CD14-positive monocyte (primary cell): Measurements from ENCODE around the gene TGFBR1. TPM values are rescaled to one million over a fixed set of nuclear protein-coding genes. Genes with fewer than 3 reads are reported as not detected.

ENCODE experiments used
- DNase-seq, 3 donors: peaks; one replicate each; pipeline ENCODE4 v3.0.0-alpha.2; 2011 to 2022
- H2AFZ ChIP-seq: 2 replicates; pipeline ENCODE4 v1.6.0; 2012; ENCODE audit warnings: mild to moderate bottlenecking, low read depth, low read length, inconsistent platforms; ENCODE audit not compliant: insufficient read depth, poor library complexity, severe bottlenecking
- H3K27ac ChIP-seq, 2 donors: 1 replicate in 1 of 2; 2 replicates in 1 of 2; pipeline ENCODE4 v1.5.1; 2012 to 2013; ENCODE audit warnings: low read length in 2 of 2, control low read depth in 1 of 2, inconsistent platforms in 1 of 2, low read depth in 1 of 2, mild to moderate bottlenecking in 1 of 2
- H3K27me3 ChIP-seq, 2 donors: one replicate each; pipeline versions ENCODE4 v1.6.0 to v1.6.1; 2011 to 2013; ENCODE audit warnings: low read length in 2 of 2; ENCODE audit not compliant: control insufficient read depth in 2 of 2, insufficient read depth in 2 of 2
- H3K36me3 ChIP-seq, 2 donors: replicated peaks in 1 of 2; 1 replicate in 1 of 2; 2 replicates in 1 of 2; pipeline versions ENCODE4 v1.5.1 to v1.6.1; 2012 to 2013; ENCODE audit warnings: low read length in 2 of 2, control low read depth in 1 of 2, inconsistent platforms in 1 of 2, mild to moderate bottlenecking in 1 of 2; ENCODE audit not compliant: insufficient read depth in 2 of 2, control insufficient read depth in 1 of 2
- H3K4me1 ChIP-seq, 2 donors: 1 replicate in 1 of 2; 2 replicates in 1 of 2; pipeline versions ENCODE4 v1.5.1 to v1.6.1; 2012 to 2013; ENCODE audit warnings: low read length in 2 of 2, control low read depth in 1 of 2, inconsistent platforms in 1 of 2, mild to moderate bottlenecking in 1 of 2, moderate library complexity in 1 of 2; ENCODE audit not compliant: insufficient read depth in 2 of 2, control insufficient read depth in 1 of 2
- H3K4me2 ChIP-seq: replicated peaks from 2 replicates; pipeline ENCODE3; 2012; ENCODE audit warnings: low read length, moderate library complexity, mild to moderate bottlenecking; ENCODE audit not compliant: poor library complexity, severe bottlenecking; ENCODE audit errors: extremely low read depth
- H3K4me3 ChIP-seq, 3 experiments: fragments of 200-600 bp in 1 of 3; sonication (generic) in 1 of 3; replicated peaks in 1 of 3; 1 replicate in 2 of 3; 2 replicates in 1 of 3; pipeline ENCODE4 v1.5.1; 2011 to 2013; ENCODE audit warnings: low read length in 3 of 3, mild to moderate bottlenecking in 3 of 3, control low read depth in 2 of 3, low read depth in 2 of 3, inconsistent platforms in 1 of 3, moderate library complexity in 1 of 3
- H3K79me2 ChIP-seq: 2 replicates; pipeline ENCODE4 v1.6.0; 2012; ENCODE audit warnings: mild to moderate bottlenecking, control low read depth, inconsistent platforms, low read length, moderate library complexity; ENCODE audit not compliant: insufficient read depth
- H3K9ac ChIP-seq: 2 replicates; pipeline ENCODE4 v1.6.0; 2017; ENCODE audit warnings: low read length, mild to moderate bottlenecking; ENCODE audit not compliant: insufficient read depth, poor library complexity, severe bottlenecking
- H3K9me3 ChIP-seq, 2 donors: replicated peaks in 1 of 2; 1 replicate in 1 of 2; 2 replicates in 1 of 2; pipeline versions ENCODE4 v1.5.1 to v1.6.1; 2012 to 2013; ENCODE audit warnings: low read length in 2 of 2, control low read depth in 1 of 2; ENCODE audit not compliant: control insufficient read depth in 1 of 2, insufficient read depth in 1 of 2
- H4K20me1 ChIP-seq: 2 replicates; pipeline ENCODE4 v1.6.0; 2012; ENCODE audit warnings: mild to moderate bottlenecking, low read length, control low read depth, moderate library complexity; ENCODE audit not compliant: insufficient read depth
- H3K27ac Mint-ChIP-seq, 7 donors: one replicate each; pipeline ENCODE4 v1.8.0; 2020; ENCODE audit warnings: mild to moderate bottlenecking in 7 of 7, mixed read lengths in 7 of 7, moderate library complexity in 6 of 7, inconsistent platforms in 2 of 7
- H3K27me3 Mint-ChIP-seq, 3 donors: one replicate each; pipeline ENCODE4 v1.8.0; 2021 to 2022; ENCODE audit warnings: low read depth in 3 of 3, mild to moderate bottlenecking in 3 of 3, mixed read lengths in 3 of 3, moderate library complexity in 3 of 3, inconsistent platforms in 1 of 3
- H3K36me3 Mint-ChIP-seq, 2 donors: one replicate each; pipeline ENCODE4 v1.8.0; 2020; ENCODE audit warnings: mixed read lengths in 2 of 2, inconsistent platforms in 1 of 2, mild to moderate bottlenecking in 1 of 2
- H3K4me1 Mint-ChIP-seq: one replicate; pipeline ENCODE4 v1.8.0; 2020; ENCODE audit warnings: mild to moderate bottlenecking, mixed read lengths
- H3K4me3 Mint-ChIP-seq, 2 donors: one replicate each; pipeline ENCODE4 v1.8.0; 2020; ENCODE audit warnings: mild to moderate bottlenecking in 2 of 2, mixed read lengths in 2 of 2, moderate library complexity in 1 of 2
- H3K9me3 Mint-ChIP-seq, 7 donors: one replicate each; pipeline ENCODE4 v1.8.0; 2020 to 2022; ENCODE audit warnings: mixed read lengths in 7 of 7, mild to moderate bottlenecking in 6 of 7, moderate library complexity in 6 of 7, inconsistent platforms in 2 of 7
- WGBS: methylation state at CpG from one replicate; pipeline ENCODE4 v1.1.5; 2013; ENCODE audit warnings: missing lambda C conversion rate; ENCODE audit not compliant: insufficient coverage; 5-methylcytosine and 5-hydroxymethylcytosine counted together
- intact Hi-C, 2 donors: fragments of 100-400 bp; cut with micrococcal nuclease; formaldehyde crosslinking; loops; one replicate each; pipeline versions ENCODE4 v1.15.0 to v1.15.1; 2023
- polyA minus RNA-seq: library from RNA; depleted of rRNA, polyadenylated mRNA; stranded (reverse); fragments of >200 nt; gene quantifications from 2 replicates; pipeline ENCODE4 v1.2.3, GENCODE V29; 2012
- polyA plus RNA-seq, 3 donors: library from polyadenylated mRNA; depleted of rRNA in 1 of 3; unstranded in 2 of 3; stranded (reverse) in 1 of 3; fragments of 300-500 nt in 2 of 3; fragments of >200 nt in 1 of 3; fragmentation: Illumina TruSeq in 2 of 3; gene quantifications; 1 replicate in 2 of 3; 2 replicates in 1 of 3; pipeline ENCODE4 v1.2.3, GENCODE V29; 2012 to 2021
- total RNA-seq, 12 experiments: library from RNA in 1 of 12; stranded (reverse) in 1 of 12; fragments of 120-200 nt in 1 of 12; gene quantifications; one replicate each; pipeline ENCODE4 v1.2.4 and lab custom pipeline; 2013 to 2026; ENCODE audit warnings: mixed read lengths in 6 of 12, inconsistent platforms in 1 of 12
- TF ChIP-seq, protein P1 (sequence below): fragments of 200-600 bp; IDR thresholded peaks from one replicate; pipeline ENCODE4 v1.8.0; 2022; ENCODE audit warnings: antibody characterized with exemption, mild to moderate bottlenecking

TGFBR1 gene
- 23.2 TPM for total RNA-seq (2013)
- polyA plus RNA-seq (10 to 100 TPM; 10.7 to 26.8 (median 25.0) TPM), polyA minus RNA-seq (6.2 and 14.7 TPM in 2 replicates), total RNA-seq (lab: John Stamatoyannopoulos, UW) (103 to 822 (median 300) reads per million in 11 experiments)

DNA sequence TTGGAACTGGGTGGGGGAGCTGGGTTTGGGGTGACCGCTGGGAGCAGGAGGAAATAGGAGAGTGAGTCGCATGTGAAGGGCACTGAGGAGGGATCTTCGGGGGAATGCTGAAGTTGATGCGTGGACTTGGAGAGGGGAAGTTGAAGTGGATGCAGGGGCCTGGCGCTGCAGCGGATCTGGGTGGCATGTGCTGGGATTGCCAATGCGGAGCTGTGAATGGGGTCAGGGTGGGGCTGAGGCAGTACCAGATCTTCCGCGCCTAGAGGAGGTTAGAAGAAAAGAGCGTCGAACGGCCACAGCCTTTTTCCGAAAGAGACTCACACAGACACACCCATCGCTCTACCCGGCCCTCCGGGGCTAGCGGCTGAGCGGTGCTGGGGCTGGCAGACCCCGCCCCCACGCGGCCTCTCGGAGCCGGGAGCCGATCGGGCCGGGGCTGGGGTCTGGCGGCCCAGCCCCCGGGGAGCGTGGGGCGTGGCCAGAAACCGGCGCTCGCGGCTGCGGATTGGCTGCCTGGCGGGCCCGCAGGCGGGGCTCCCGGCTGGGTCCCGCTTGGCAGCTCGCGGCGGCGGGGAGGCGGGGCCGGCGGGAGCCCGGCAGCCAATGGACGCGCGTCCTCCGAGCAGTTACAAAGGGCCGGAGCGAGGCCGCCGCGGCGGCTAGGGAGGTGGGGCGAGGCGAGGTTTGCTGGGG is at the start of gene TGFBR1:
Gene TGFBR1 (plus strand): TSS at position 655 of the 693 bp plus-strand sequence. CDS start 93 bp downstream, outside the sequence.
- Histone ChIP-seq H3K4me3 (peak within 1 kb of the TSS; percentile 74 to 96 (median 85)), H3K4me2 (peak within 1 kb of the TSS; percentile 89), H3K79me2 (peaks cover 42% of the 10 kb centered on the region), H4K20me1 (peaks cover 8% of the 10 kb centered on the region), H2AFZ (peak within 1 kb of the TSS; percentile 79), H3K36me3 (no peaks in the 10 kb centered on the region), H3K9ac (peak within 1 kb of the TSS; percentile 94), H3K4me1 (peaks cover 47 to 52% of the 10 kb centered on the region in 2 donors), H3K9me3 (no peaks in the 10 kb centered on the region), H3K27ac (peak within 1 kb of the TSS; percentile 68 to 94), H3K27me3 (no peaks in the 10 kb centered on the region)
- intact Hi-C loops, result loop anchor here (2.0 to 10.0 kb wide), 3 partner anchors 34 to 110 kb away; no protein-coding TSS in a partner anchor
- peak; percentile 82 to 88 (median 83) for DNase-seq
- Mint-ChIP-seq H3K27ac (peak within 1 kb of the TSS; percentile 87 to 98 (median 95)), H3K36me3 (peaks cover 2 to 6% of the 10 kb centered on the region in 2 donors), H3K4me1 (peaks cover 50% of the 10 kb centered on the region), H3K4me3 (peak within 1 kb of the TSS; percentile 96 to 99), H3K9me3 (peaks cover 0 to 3% (median 0%) of the 10 kb centered on the region in 7 donors), H3K27me3 (peaks cover 0 to 5% (median 0%) of the 10 kb centered on the region in 3 donors)
- TF ChIP-seq, protein P1, sequence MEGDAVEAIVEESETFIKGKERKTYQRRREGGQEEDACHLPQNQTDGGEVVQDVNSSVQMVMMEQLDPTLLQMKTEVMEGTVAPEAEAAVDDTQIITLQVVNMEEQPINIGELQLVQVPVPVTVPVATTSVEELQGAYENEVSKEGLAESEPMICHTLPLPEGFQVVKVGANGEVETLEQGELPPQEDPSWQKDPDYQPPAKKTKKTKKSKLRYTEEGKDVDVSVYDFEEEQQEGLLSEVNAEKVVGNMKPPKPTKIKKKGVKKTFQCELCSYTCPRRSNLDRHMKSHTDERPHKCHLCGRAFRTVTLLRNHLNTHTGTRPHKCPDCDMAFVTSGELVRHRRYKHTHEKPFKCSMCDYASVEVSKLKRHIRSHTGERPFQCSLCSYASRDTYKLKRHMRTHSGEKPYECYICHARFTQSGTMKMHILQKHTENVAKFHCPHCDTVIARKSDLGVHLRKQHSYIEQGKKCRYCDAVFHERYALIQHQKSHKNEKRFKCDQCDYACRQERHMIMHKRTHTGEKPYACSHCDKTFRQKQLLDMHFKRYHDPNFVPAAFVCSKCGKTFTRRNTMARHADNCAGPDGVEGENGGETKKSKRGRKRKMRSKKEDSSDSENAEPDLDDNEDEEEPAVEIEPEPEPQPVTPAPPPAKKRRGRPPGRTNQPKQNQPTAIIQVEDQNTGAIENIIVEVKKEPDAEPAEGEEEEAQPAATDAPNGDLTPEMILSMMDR, result no peak
- WGBS, result under 1% methylated on average over 55 of the region's 60 CpGs

DNA sequence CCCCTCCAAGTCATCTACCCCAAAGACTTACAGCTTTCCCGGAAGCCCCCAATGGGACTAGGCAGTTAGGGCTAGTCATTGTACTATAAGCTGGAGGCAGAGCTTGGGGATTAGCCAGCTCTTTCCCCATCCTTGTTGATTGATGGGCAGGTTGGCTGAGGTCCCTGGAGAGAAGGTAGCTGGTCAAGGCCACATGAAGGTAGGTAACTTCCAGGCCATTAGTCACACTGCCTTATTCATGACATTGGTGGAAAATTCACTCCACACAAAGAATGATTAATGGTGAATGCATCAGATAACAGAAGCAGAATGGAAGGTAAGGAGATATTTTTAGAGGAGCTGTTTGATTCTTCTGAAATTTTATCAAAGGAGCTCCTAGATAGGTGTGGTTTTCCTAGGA is 49.5 kb upstream of the TGFBR1 start:
- H3K36me3 Mint-ChIP-seq, result peaks cover 7 to 21% of the 10 kb centered on the region in 2 donors
- H3K4me2 ChIP-seq, result no peak overlapping the region
- peaks cover 57 to 58% of the 10 kb centered on the region in 2 donors for H3K4me1 ChIP-seq
- H3K27ac Mint-ChIP-seq, result peak overlapping the region in 4 of 7 donors; percentile 7 to 98 (median 32)
- H3K36me3 ChIP-seq, result no peaks in the 10 kb centered on the region
- peaks cover 40 to 56% (median 53%) of the 10 kb centered on the region in 3 donors for H3K27me3 Mint-ChIP-seq
- H3K9me3 Mint-ChIP-seq, result no peaks in the 10 kb centered on the region
- peaks cover 35 to 36% of the 10 kb centered on the region in 2 donors for H3K27me3 ChIP-seq
- H2AFZ ChIP-seq, result no peak overlapping the region
- DNase-seq, result peak in 1 of 3 donors; percentile 50
- peaks cover 65% of the 10 kb centered on the region for H3K4me1 Mint-ChIP-seq
- no peak overlapping the region for H3K27ac ChIP-seq
- H3K9me3 ChIP-seq, result no peaks in the 10 kb centered on the region
- H3K9ac ChIP-seq, result no peak overlapping the region
- intact Hi-C loops, result loop anchor here (5.0 to 10.0 kb wide), 2 partner anchors 51 to 52 kb away; partner anchors contain the start of gene TGFBR1 (in 2 of the 2)
- H4K20me1 ChIP-seq, result no peaks in the 10 kb centered on the region
- TF ChIP-seq, protein P1, result no peak
- no peaks in the 10 kb centered on the region for H3K79me2 ChIP-seq
- peak overlapping the region in 1 of 2 donors; percentile 67 for H3K4me3 Mint-ChIP-seq
- H3K4me3 ChIP-seq, result no peak overlapping the region
- no CpG with 5 or more reads among the region's 1 CpG for WGBS
